A549 (cell line): ENCODE data around the gene PMEL. TPM values are rescaled to one million over a fixed set of nuclear protein-coding genes. Genes with fewer than 3 reads are reported as not detected.

Experiments used
- ATAC-seq, 2 experiments: fragments of 200-7000 bp in 1 of 2; fragments of >200 bp in 1 of 2; cut with Nextera tagmentation in 1 of 2; cut with Tn5 transposase in 1 of 2; 3 replicates each; pipeline versions ENCODE4 v1.8.0 to v1.9.1; 2018 to 2020; ENCODE audit warnings: mild to moderate bottlenecking in 1 of 2, moderate library complexity in 1 of 2
- CTCF ChIA-PET: fragments of 300-600 bp; sonication (Branson Sonifier 250); formaldehyde crosslinking; extraction: SDS; loops from one replicate; lab custom pipeline; 2021; ENCODE audit warnings: antibody characterized with exemption, inconsistent platforms; lab: Yijun Ruan, JAX
- POLR2A ChIA-PET: fragments of 350-600 bp; formaldehyde crosslinking; extraction: SDS; loops from one replicate; lab custom pipeline; 2021; ENCODE audit warnings: antibody characterized with exemption, inconsistent platforms; lab: Yijun Ruan, JAX
- DNase-seq, 2 experiments: peaks; one replicate each; pipeline versions ENCODE4 v3.0.0 to v3.0.0-alpha.2; 2011 to 2016; ENCODE audit warnings: low read depth in 1 of 2, low spot score in 1 of 2
- FAIRE-seq: peaks from 2 replicates; lab custom pipeline; 2011; peaks lifted over from hg19 to GRCh38; lab: Jason Lieb, UNC
- H3K27ac ChIP-seq, 2 experiments: fragments of >200 bp; sonication (Bioruptor Twin); formaldehyde crosslinking; 3 replicates each; pipeline ENCODE4 v1.5.1; 2016 to 2017
- H3K4me1 ChIP-seq: fragments of >200 bp; sonication (Bioruptor Twin); formaldehyde crosslinking; 3 replicates; pipeline ENCODE4 v1.6.1; 2016
- H3K4me2 ChIP-seq: fragments of >200 bp; sonication (Bioruptor Twin); formaldehyde crosslinking; 3 replicates; pipeline ENCODE4 v1.6.1; 2016
- H3K4me3 ChIP-seq: fragments of >200 bp; sonication (Bioruptor Twin); formaldehyde crosslinking; 3 replicates; pipeline ENCODE4 v1.5.1; 2016
- H3K9me3 ChIP-seq: fragments of >200 bp; sonication (Bioruptor Twin); formaldehyde crosslinking; 3 replicates; pipeline ENCODE4 v1.6.1; 2016
- BHLHE40 ChIP-seq: IDR thresholded peaks from 2 replicates; pipeline ENCODE4 v1.6.1; 2012; ENCODE audit warnings: low read depth, low read length, inconsistent platforms
- CBX2 ChIP-seq: fragments of 200-600 bp; sonication (generic); IDR thresholded peaks from 2 replicates; pipeline ENCODE4 v1.6.1; 2016; ENCODE audit warnings: low read depth, mild to moderate bottlenecking, borderline replicate concordance
- EP300 ChIP-seq, 2 experiments: fragments of >200 bp; sonication (Bioruptor Twin); formaldehyde crosslinking; IDR thresholded peaks; 2 replicates in 1 of 2; 3 replicates in 1 of 2; pipeline ENCODE4 v1.6.1; 2016 to 2017
- FOSB ChIP-seq: fragments of 250-450 bp; sonication (Bioruptor Pico); IDR thresholded peaks from 2 replicates; pipeline ENCODE4 v1.5.0; 2020; ENCODE audit warnings: mild to moderate bottlenecking, moderate library complexity
- GATA3 ChIP-seq: IDR thresholded peaks from 2 replicates; pipeline ENCODE4 v1.6.1; 2012; ENCODE audit warnings: borderline replicate concordance
- MAFK ChIP-seq: fragments of 450-650 bp; IDR thresholded peaks from 2 replicates; pipeline ENCODE4 v1.6.1; 2014; ENCODE audit not compliant: partially characterized antibody
- MYC ChIP-seq: IDR thresholded peaks from 2 replicates; pipeline ENCODE4 v1.6.1; 2012; ENCODE audit warnings: mild to moderate bottlenecking, inconsistent platforms, low read length, improper control_type of control experiment, borderline replicate concordance
- NFE2L2 ChIP-seq: fragments of 150-350 bp; conservative IDR thresholded peaks from 2 replicates; pipeline ENCODE4 v1.6.1; 2014; ENCODE audit warnings: low read length
- NPAS2 ChIP-seq: fragments of 250-450 bp; sonication (Bioruptor Pico); IDR thresholded peaks from 2 replicates; pipeline ENCODE4 v1.8.0; 2022; ENCODE audit warnings: mild to moderate bottlenecking, moderate library complexity, borderline replicate concordance
- NR3C1 ChIP-seq: fragments of >200 bp; sonication (Bioruptor Twin); formaldehyde crosslinking; IDR thresholded peaks from 3 replicates; pipeline ENCODE4 v1.6.1; 2017
- PHF8 ChIP-seq: fragments of 200-600 bp; sonication (generic); IDR thresholded peaks from 2 replicates; pipeline ENCODE4 v1.6.1; 2016; ENCODE audit warnings: low read depth, mild to moderate bottlenecking, antibody characterized with exemption, moderate library complexity, borderline replicate concordance
- POLR2A ChIP-seq: IDR thresholded peaks from 2 replicates; pipeline ENCODE4 v1.6.1; 2012; ENCODE audit warnings: mild to moderate bottlenecking, low read length
- ZNF302 ChIP-seq: fragments of 250-450 bp; sonication (Bioruptor Pico); IDR thresholded peaks from 2 replicates; pipeline ENCODE4 v1.9.0; 2021; ENCODE audit warnings: inconsistent platforms, mild to moderate bottlenecking, moderate library complexity
- WGBS: methylation state at CpG from one replicate; pipeline ENCODE4 v1.1.6; 2017; ENCODE audit errors: missing lambda C conversion rate; 5-methylcytosine and 5-hydroxymethylcytosine counted together
- polyA plus RNA-seq, 4 experiments: library from polyadenylated mRNA; depleted of rRNA in 3 of 4; stranded (reverse); fragments of >200 nt; fragmentation: RNase III in 1 of 4; extraction: RNeasy Plus Mini Kit Qiagen cat#74134 plus additional on column Dnase treatment in 1 of 4; gene quantifications; 2 replicates in 3 of 4; 3 replicates in 1 of 4; pipeline ENCODE4 v1.2.3, GENCODE V29; 2011 to 2017
- TF ChIP-seq, protein P1 (sequence below): fragments of >200 bp; sonication (Bioruptor Twin); formaldehyde crosslinking; IDR thresholded peaks from 3 replicates; pipeline ENCODE4 v1.5.1; 2016
- TF ChIP-seq, protein P2 (sequence below): fragments of 250-450 bp; sonication (Bioruptor Pico); IDR thresholded peaks from 2 replicates; pipeline ENCODE4 v1.5.0; 2021; ENCODE audit warnings: mild to moderate bottlenecking, moderate library complexity, borderline replicate concordance
- TF ChIP-seq, protein P3 (sequence below): fragments of >200 bp; sonication (Bioruptor Twin); formaldehyde crosslinking; IDR thresholded peaks from 3 replicates; pipeline ENCODE4 v1.6.1; 2016

The PMEL gene
- polyA plus RNA-seq, 2 of the 4 experiments (the other 2 are of a cell fraction), result 1.4 to 2.2 TPM

DNA sequence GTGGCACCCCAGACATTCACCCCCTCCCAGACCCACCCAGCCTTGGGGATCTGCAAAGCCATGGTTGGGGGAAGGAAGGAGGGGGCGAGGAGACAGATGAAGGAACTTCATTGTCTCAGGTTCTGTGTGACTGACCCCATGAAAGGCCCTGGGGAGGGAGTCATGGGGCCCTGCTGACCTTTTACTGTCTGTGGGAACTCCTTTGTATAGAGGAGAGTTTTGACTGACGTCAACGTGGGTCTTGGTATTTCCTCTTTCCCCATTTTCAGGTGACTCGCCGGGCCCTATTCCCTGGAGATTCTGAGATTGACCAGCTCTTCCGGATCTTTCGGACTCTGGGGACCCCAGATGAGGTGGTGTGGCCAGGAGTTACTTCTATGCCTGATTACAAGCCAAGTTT is 4.9 kb upstream of the PMEL start:
- POLR2A ChIA-PET, result no interaction called here
- Histone ChIP-seq H3K27ac (no peak overlapping the region), H3K9me3 (no peaks in the 10 kb centered on the region), H3K4me3 (no peak overlapping the region), H3K4me2 (no peak overlapping the region), H3K4me1 (peaks cover 37% of the 10 kb centered on the region; the same call in 2 of the 3 replicates)
- ATAC-seq, result no peak
- no peak for DNase-seq
- no peak for FAIRE-seq
- 94% methylated on average over 7 of the region's 7 CpGs for WGBS
- CTCF ChIA-PET, result interaction anchor here (1.0 to 1.5 kb wide), 2 partner anchors 31 to 103 kb away, joined by 3 read pairs; no protein-coding TSS in a partner anchor
- TF ChIP-seq MYC, result no peak
- TF ChIP-seq NPAS2 (CRISPR knock-in tag), result no peak

DNA sequence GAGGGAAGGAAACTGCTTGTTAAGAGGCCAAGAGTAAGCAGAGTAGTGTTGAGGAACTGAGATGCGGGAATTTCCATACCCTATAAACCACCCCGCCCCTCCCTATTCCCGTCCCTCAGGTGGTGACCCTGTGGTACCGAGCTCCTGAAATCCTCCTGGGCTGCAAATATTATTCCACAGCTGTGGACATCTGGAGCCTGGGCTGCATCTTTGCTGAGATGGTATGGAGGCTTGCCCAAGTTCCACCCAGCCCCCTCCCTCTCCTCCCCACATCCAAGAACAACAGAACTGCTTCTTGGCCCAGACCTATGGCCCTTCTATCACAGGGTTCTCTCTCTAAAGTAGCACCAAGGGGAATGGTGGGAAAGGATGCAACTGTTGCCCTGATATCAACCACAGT is 3.5 kb upstream of the PMEL start:
- Histone ChIP-seq H3K4me2 (no peak overlapping the region), H3K4me1 (peaks cover 31% of the 10 kb centered on the region; the same call in 2 of the 3 replicates), H3K9me3 (no peaks in the 10 kb centered on the region), H3K4me3 (no peak overlapping the region), H3K27ac (no peak overlapping the region)
- no peak for ATAC-seq
- DNase-seq, result no peak
- CTCF ChIA-PET, result interaction anchor here (2.4 kb wide), 1 partner anchor 28 kb away, joined by 14 read pairs; the partner anchor contains the start of gene SUOX
- no peak for TF ChIP-seq BHLHE40
- TF ChIP-seq, all 56 proteins: peak for 0
- WGBS, result 91% methylated on average over 4 of the region's 4 CpGs
- FAIRE-seq, result no peak
- POLR2A ChIA-PET, result interaction anchor here (1.3 kb wide), 1 partner anchor 28 kb away, joined by 3 read pairs; the partner anchor contains the start of gene SUOX

DNA sequence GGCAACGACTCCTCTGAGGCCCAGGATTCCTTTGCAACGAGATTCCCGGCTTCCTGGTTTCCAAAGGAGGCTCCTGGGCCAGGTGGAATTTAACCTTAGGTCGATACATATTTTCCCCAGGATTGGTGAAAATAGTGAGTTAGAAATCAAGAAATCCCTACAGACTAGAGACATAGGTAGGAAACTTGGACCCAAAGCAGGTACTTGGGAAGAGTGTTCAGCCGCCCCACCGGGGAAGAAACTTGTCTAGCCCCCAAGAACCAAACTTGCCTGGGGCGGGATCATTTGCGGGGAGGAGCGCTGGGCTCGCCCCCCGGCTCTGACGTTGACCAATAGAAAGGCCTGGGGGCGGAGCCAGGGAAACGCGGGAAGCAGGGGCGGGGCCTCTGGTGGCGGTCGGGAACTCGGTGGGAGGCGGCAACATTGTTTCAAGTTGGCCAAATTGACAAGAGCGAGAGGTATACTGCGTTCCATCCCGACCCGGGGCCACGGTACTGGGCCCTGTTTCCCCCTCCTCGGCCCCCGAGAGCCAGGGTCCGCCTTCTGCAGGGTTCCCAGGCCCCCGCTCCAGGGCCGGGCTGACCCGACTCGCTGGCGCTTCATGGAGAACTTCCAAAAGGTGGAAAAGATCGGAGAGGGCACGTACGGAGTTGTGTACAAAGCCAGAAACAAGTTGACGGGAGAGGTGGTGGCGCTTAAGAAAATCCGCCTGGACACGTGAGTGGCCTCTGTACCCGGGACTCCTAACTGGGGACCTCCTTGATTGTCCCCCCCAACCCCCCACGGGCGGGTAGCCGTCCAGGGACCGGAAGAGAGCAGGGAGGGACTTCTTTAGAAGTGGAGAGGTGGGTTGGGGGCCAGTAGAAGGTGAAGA is 803 bp upstream of the PMEL start, which contains the start of gene CDK2:
Gene CDK2, plus strand, starts transcription at position 423 of the 874 bp plus-strand sequence. Its CDS starts 179 bp downstream, at position 602.
- no peak for FAIRE-seq
- DNase-seq, result peak; percentile 79 to 92
- TF ChIP-seq, protein P1, sequence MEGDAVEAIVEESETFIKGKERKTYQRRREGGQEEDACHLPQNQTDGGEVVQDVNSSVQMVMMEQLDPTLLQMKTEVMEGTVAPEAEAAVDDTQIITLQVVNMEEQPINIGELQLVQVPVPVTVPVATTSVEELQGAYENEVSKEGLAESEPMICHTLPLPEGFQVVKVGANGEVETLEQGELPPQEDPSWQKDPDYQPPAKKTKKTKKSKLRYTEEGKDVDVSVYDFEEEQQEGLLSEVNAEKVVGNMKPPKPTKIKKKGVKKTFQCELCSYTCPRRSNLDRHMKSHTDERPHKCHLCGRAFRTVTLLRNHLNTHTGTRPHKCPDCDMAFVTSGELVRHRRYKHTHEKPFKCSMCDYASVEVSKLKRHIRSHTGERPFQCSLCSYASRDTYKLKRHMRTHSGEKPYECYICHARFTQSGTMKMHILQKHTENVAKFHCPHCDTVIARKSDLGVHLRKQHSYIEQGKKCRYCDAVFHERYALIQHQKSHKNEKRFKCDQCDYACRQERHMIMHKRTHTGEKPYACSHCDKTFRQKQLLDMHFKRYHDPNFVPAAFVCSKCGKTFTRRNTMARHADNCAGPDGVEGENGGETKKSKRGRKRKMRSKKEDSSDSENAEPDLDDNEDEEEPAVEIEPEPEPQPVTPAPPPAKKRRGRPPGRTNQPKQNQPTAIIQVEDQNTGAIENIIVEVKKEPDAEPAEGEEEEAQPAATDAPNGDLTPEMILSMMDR, result no peak
- TF ChIP-seq PHF8 (peak; percentile 60), GATA3 (no peak), NR3C1 (no peak), ZNF302 (no peak), MAFK (no peak), BHLHE40 (no peak), NFE2L2 (no peak), EP300 (IDR thresholded peaks at IDR 0.05) (no peak), FOSB (CRISPR knock-in tag) (no peak), POLR2A (peak; percentile 44), CBX2 (no peak)
- TF ChIP-seq, protein P2, sequence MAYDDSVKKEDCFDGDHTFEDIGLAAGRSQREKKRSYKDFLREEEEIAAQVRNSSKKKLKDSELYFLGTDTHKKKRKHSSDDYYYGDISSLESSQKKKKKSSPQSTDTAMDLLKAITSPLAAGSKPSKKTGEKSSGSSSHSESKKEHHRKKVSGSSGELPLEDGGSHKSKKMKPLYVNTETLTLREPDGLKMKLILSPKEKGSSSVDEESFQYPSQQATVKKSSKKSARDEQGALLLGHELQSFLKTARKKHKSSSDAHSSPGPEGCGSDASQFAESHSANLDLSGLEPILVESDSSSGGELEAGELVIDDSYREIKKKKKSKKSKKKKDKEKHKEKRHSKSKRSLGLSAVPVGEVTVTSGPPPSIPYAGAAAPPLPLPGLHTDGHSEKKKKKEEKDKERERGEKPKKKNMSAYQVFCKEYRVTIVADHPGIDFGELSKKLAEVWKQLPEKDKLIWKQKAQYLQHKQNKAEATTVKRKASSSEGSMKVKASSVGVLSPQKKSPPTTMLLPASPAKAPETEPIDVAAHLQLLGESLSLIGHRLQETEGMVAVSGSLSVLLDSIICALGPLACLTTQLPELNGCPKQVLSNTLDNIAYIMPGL (CRISPR knock-in tag), result no peak
- TF ChIP-seq, protein P3, sequence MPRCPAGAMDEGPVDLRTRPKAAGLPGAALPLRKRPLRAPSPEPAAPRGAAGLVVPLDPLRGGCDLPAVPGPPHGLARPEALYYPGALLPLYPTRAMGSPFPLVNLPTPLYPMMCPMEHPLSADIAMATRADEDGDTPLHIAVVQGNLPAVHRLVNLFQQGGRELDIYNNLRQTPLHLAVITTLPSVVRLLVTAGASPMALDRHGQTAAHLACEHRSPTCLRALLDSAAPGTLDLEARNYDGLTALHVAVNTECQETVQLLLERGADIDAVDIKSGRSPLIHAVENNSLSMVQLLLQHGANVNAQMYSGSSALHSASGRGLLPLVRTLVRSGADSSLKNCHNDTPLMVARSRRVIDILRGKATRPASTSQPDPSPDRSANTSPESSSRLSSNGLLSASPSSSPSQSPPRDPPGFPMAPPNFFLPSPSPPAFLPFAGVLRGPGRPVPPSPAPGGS, result 0 out of 3 replicates have a peak, but pooled peaks have one; percentile 27
- under 1% methylated on average over 45 of the region's 45 CpGs for WGBS
- no peaks in the 10 kb centered on the region for H3K9me3 ChIP-seq
- ATAC-seq, result peak; percentile 94 to 96
- H3K4me2 ChIP-seq, result peak within 1 kb of the TSS; percentile 79
- H3K27ac ChIP-seq, result peak within 1 kb of the TSS; percentile 76 to 86
- ChIA-PET CTCF (interaction anchor here (0.8 to 2.4 kb wide), 3 partner anchors 9 to 36 kb away, joined by 3 to 14 read pairs (median 4); partner anchors contain the start of gene SUOX), POLR2A (no interaction called here)
- peak within 1 kb of the TSS; percentile 83 for H3K4me3 ChIP-seq
- H3K4me1 ChIP-seq, result peaks cover 18% of the 10 kb centered on the region; the same call in 2 of the 3 replicates
